HepG2 (cell line): Measurements from ENCODE around the gene MRPL36. TPM values are rescaled to one million over a fixed set of nuclear protein-coding genes. Genes with fewer than 3 reads are reported as not detected.

ENCODE experiments used
- ATAC-seq: fragments of 200-7000 bp; cut with Tn5 transposase; 3 replicates; pipeline ENCODE4 v1.9.1; 2020; ENCODE audit warnings: mild to moderate bottlenecking, moderate library complexity
- BruUV-seq: library from RNA; stranded (reverse); fragments of 400-500 nt; replicated peaks from 2 replicates; lab custom pipeline; 2021; lab: Mats Ljungman, UMichigan
- CTCF ChIA-PET: fragments of 300-600 bp; formaldehyde crosslinking; extraction: SDS; loops from one replicate; lab custom pipeline; 2021; ENCODE audit warnings: low total read pairs, inconsistent platforms, low intra/inter-chr PET ratio; lab: Yijun Ruan, JAX
- POLR2A ChIA-PET: fragments of 350-600 bp; sonication (Branson Sonifier 250); formaldehyde crosslinking; loops from one replicate; lab custom pipeline; 2020; ENCODE audit warnings: antibody characterized with exemption, inconsistent platforms; lab: Yijun Ruan, JAX
- DNase-seq: peaks from one replicate; pipeline ENCODE4 v3.0.0-alpha.2; 2015; ENCODE audit warnings: low spot score
- FAIRE-seq: peaks from 3 replicates; lab custom pipeline; 2011; peaks lifted over from hg19 to GRCh38; lab: Jason Lieb, UNC
- H2AFZ ChIP-seq: one replicate; pipeline ENCODE4 v1.6.1; 2011; ENCODE audit warnings: low read length, inconsistent platforms
- H3K27ac ChIP-seq: fragments of 300-600 bp; 3 replicates; pipeline ENCODE4 v1.8.0; 2011; ENCODE audit warnings: mixed run types, mild to moderate bottlenecking, mixed read lengths, low read length, inconsistent platforms; ENCODE audit not compliant: insufficient read depth; ENCODE audit errors: extremely low read length
- H3K27me3 ChIP-seq, 2 experiments: fragments of 200-600 bp in 1 of 2; 2 replicates in 1 of 2; 3 replicates in 1 of 2; pipeline versions ENCODE4 v1.6.0 to v1.8.0; 2011; ENCODE audit warnings: low read length in 2 of 2, mild to moderate bottlenecking in 2 of 2, moderate library complexity in 2 of 2, inconsistent platforms in 1 of 2; ENCODE audit not compliant: insufficient read depth in 2 of 2, control insufficient read depth in 1 of 2
- H3K36me3 ChIP-seq, 2 experiments: fragments of 200-600 bp in 1 of 2; replicated peaks in 1 of 2; 2 replicates in 1 of 2; 3 replicates in 1 of 2; pipeline versions ENCODE4 v1.5.1 to v1.8.0; 2011; ENCODE audit warnings: low read length in 2 of 2, inconsistent platforms in 1 of 2; ENCODE audit not compliant: insufficient read depth in 2 of 2, control insufficient read depth in 1 of 2
- H3K4me1 ChIP-seq: 2 replicates; pipeline ENCODE4 v1.5.1; 2012; ENCODE audit warnings: low read length, inconsistent platforms; ENCODE audit not compliant: insufficient read depth
- H3K4me2 ChIP-seq: 2 replicates; pipeline ENCODE4 v1.6.0; 2011; ENCODE audit warnings: low read depth, low read length, inconsistent platforms
- H3K4me3 ChIP-seq, 3 experiments: fragments of 200-600 bp in 1 of 3; sonication (generic), shearing (Covaris generic) in 1 of 3; replicated peaks in 1 of 3; 2 replicates each; pipeline ENCODE4 v1.5.1; 2011 to 2016; ENCODE audit warnings: low read length in 3 of 3, inconsistent platforms in 2 of 3, low read depth in 2 of 3, mild to moderate bottlenecking in 2 of 3, control low read depth in 1 of 3, mixed read lengths in 1 of 3; ENCODE audit not compliant: insufficient read depth in 1 of 3
- H3K79me2 ChIP-seq: one replicate; pipeline ENCODE4 v1.6.1; 2011; ENCODE audit warnings: low read length, inconsistent platforms; ENCODE audit not compliant: insufficient read depth
- H3K9ac ChIP-seq: 2 replicates; pipeline ENCODE4 v1.6.0; 2011; ENCODE audit warnings: mild to moderate bottlenecking, low read depth, low read length, inconsistent platforms; ENCODE audit not compliant: insufficient read depth
- H3K9me3 ChIP-seq: 2 replicates; pipeline ENCODE4 v1.5.1; 2012; ENCODE audit warnings: mild to moderate bottlenecking, low read length
- H4K20me1 ChIP-seq: 2 replicates; pipeline ENCODE4 v1.6.0; 2011; ENCODE audit warnings: inconsistent platforms, mild to moderate bottlenecking, low read length, moderate library complexity; ENCODE audit not compliant: insufficient read depth
- ESRRA ChIP-seq: sonication (generic); formaldehyde crosslinking; IDR thresholded peaks from 2 replicates; pipeline ENCODE4 v1.5.1; 2020; ENCODE audit warnings: mild to moderate bottlenecking, low read depth, missing genetic modification reagents
- FOXA3 ChIP-seq: IDR thresholded peaks from 2 replicates; pipeline ENCODE4 v1.6.1; 2016; ENCODE audit warnings: missing genetic modification reagents, missing compliant biosample characterization
- GTF3A ChIP-seq: sonication (generic); formaldehyde crosslinking; conservative IDR thresholded peaks from 2 replicates; pipeline ENCODE4 v1.4.0; 2020; ENCODE audit warnings: mild to moderate bottlenecking, missing genetic modification reagents
- HOXA9 ChIP-seq: sonication (generic); formaldehyde crosslinking; IDR thresholded peaks from 2 replicates; pipeline ENCODE4 v1.8.1; 2022; ENCODE audit warnings: missing genetic modification reagents, mild to moderate bottlenecking, moderate library complexity, borderline replicate concordance
- MTF2 ChIP-seq: sonication (generic); formaldehyde crosslinking; IDR thresholded peaks from 2 replicates; pipeline ENCODE4 v1.5.0; 2020; ENCODE audit warnings: missing genetic modification reagents, borderline replicate concordance
- NBN ChIP-seq: fragments of 450-650 bp; conservative IDR thresholded peaks from 2 replicates; pipeline ENCODE4 v1.6.1; 2017
- ONECUT2 ChIP-seq: sonication (generic); formaldehyde crosslinking; IDR thresholded peaks from 2 replicates; pipeline ENCODE4 v1.4.0; 2020; ENCODE audit warnings: missing genetic modification reagents
- PHF21A ChIP-seq: sonication (generic); formaldehyde crosslinking; IDR thresholded peaks from 2 replicates; pipeline ENCODE4 v1.5.0; 2020; ENCODE audit warnings: mild to moderate bottlenecking, missing genetic modification reagents
- RXRA ChIP-seq: sonication (generic); formaldehyde crosslinking; IDR thresholded peaks from 2 replicates; pipeline ENCODE4 v1.5.1; 2020; ENCODE audit warnings: missing genetic modification reagents
- SMAD1 ChIP-seq: sonication (generic); formaldehyde crosslinking; IDR thresholded peaks from 2 replicates; pipeline ENCODE4 v1.4.0; 2020; ENCODE audit warnings: missing genetic modification reagents, low read depth, mild to moderate bottlenecking, borderline replicate concordance
- TCF12 ChIP-seq, 2 experiments: fragments of 450-650 bp in 1 of 2; sonication (generic) in 1 of 2; formaldehyde crosslinking in 1 of 2; IDR thresholded peaks; 2 replicates each; pipeline versions ENCODE4 v1.6.1 to v1.8.0; 2017 to 2022; ENCODE audit warnings: antibody characterized with exemption in 1 of 2, mild to moderate bottlenecking in 1 of 2, missing genetic modification reagents in 1 of 2, moderate library complexity in 1 of 2
- ZFP1 ChIP-seq: IDR thresholded peaks from 2 replicates; pipeline ENCODE4 v1.6.1; 2016
- ZNF296 ChIP-seq: sonication (generic); formaldehyde crosslinking; conservative IDR thresholded peaks from 2 replicates; pipeline ENCODE4 v1.5.0; 2020; ENCODE audit warnings: mild to moderate bottlenecking, missing genetic modification reagents
- ZNF564 ChIP-seq: sonication (generic); formaldehyde crosslinking; IDR thresholded peaks from 2 replicates; pipeline ENCODE4 v1.8.1; 2023; ENCODE audit warnings: mild to moderate bottlenecking, missing genetic modification reagents
- ZNF720 ChIP-seq: sonication (generic); formaldehyde crosslinking; IDR thresholded peaks from 2 replicates; pipeline ENCODE4 v1.4.0; 2020; ENCODE audit warnings: missing genetic modification reagents
- ZNF768 ChIP-seq: sonication (generic); formaldehyde crosslinking; IDR thresholded peaks from 2 replicates; pipeline ENCODE4 v1.4.0; 2020; ENCODE audit warnings: missing genetic modification reagents
- WGBS: methylation state at CpG from one replicate; pipeline ENCODE4 v1.1.6; 2017; ENCODE audit warnings: low lambda C conversion rate; 5-methylcytosine and 5-hydroxymethylcytosine counted together
- in situ Hi-C: cut with HindIII; loops from 2 replicates; pipeline ENCODE4 v1.10.0; 2017; ENCODE audit warnings: low pct_unique_long_range_greater_than_20kb; ENCODE audit not compliant: extremely low pct_ligation_motif_present
- intact Hi-C: fragments of 100-400 bp; cut with micrococcal nuclease; formaldehyde crosslinking; loops from one replicate; pipeline ENCODE4 v1.10.0; 2022; ENCODE audit not compliant: unreplicated experiment
- polyA plus RNA-seq, 8 experiments: library from polyadenylated mRNA; depleted of rRNA in 3 of 8; stranded (reverse) in 7 of 8; unstranded in 1 of 8; fragments of >200 nt; fragmentation: Illumina TruSeq in 4 of 8; extraction: Trizol in 4 of 8; gene quantifications; 2 replicates each; pipeline versions ENCODE4 v1.2.1 to v1.2.3, GENCODE V29; 2011 to 2016; ENCODE audit warnings: low read depth in 4 of 8, missing spikeins in 1 of 8, mixed read lengths in 1 of 8; ENCODE audit not compliant: insufficient read depth in 1 of 8
- total RNA-seq, 5 experiments: library from RNA; depleted of rRNA; stranded (reverse); fragments of >200 nt; fragmentation: Illumina TruSeq; extraction: Trizol; gene quantifications; 2 replicates each; pipeline ENCODE4 v1.2.3, GENCODE V29; 2016; ENCODE audit warnings: low read depth in 1 of 5
- TF ChIP-seq, protein P1 (sequence below): sonication (generic); formaldehyde crosslinking; IDR thresholded peaks from 2 replicates; pipeline ENCODE4 v1.9.0; 2021; ENCODE audit warnings: missing genetic modification reagents, mild to moderate bottlenecking, borderline replicate concordance
- TF ChIP-seq, protein P2 (sequence below): conservative IDR thresholded peaks from 2 replicates; pipeline ENCODE4 v1.6.1; 2018; ENCODE audit warnings: missing genetic modification reagents
- TF ChIP-seq, protein P3 (sequence below): sonication (generic); formaldehyde crosslinking; IDR thresholded peaks from 2 replicates; pipeline ENCODE4 v1.4.0; 2020; ENCODE audit warnings: mild to moderate bottlenecking, missing genetic modification reagents

The MRPL36 gene
- total and polyA plus RNA-seq, 2 of the 13 experiments (the other 11 are each of a cell fraction or from before 2014, with no cell fraction given): 71.3 to 113 TPM

DNA sequence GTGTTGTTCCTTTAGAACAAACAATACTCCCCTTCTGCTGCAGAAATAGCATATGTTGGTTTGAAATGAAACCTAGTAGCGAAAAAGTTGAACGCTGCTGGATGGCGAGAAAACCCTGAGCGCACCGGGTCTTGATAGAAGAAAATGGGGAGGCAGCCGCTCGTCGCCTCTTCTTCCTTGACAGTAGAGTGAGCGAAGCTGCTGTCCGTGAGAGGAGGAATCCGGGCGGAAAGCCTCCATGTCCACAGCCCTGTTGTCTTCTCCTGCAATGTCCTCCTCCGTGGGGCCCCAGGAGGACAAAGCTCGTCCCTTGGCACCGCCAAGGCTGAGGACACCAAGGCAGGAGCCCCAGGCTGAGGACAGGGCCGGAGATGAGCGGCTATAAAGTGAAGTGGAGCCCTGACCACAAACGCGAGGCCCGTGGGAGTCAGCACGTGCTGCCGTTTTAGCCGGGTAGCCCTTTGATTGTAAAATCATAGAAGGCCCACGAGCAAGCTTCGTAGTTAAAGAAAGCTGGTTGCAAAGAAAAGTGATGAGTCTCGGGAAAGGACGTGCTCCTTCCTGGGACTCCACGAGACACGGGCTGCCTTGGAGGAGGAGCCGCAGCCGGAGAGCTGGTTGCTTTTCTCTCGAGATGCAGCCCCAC is 35.6 kb downstream of the MRPL36 start:
- H2AFZ ChIP-seq: no peak overlapping the region
- no peak for DNase-seq
- no peak overlapping the region for H3K4me3 ChIP-seq
- no peak overlapping the region for H3K4me2 ChIP-seq
- 52% methylated on average over 30 of the region's 32 CpGs for WGBS
- in situ Hi-C loops: loop anchor here (10.0 kb wide), 1 partner anchor 251 kb away; no protein-coding TSS in a partner anchor
- CTCF ChIA-PET: interaction anchor here (1.4 kb wide), 2 partner anchors 274 to 387 kb away, joined by 4 to 9 read pairs; no protein-coding TSS in a partner anchor
- H3K4me1 ChIP-seq: no peaks in the 10 kb centered on the region
- FAIRE-seq: no peak
- no peak for TF ChIP-seq ZFP1
- TF ChIP-seq FOXA3 (CRISPR knock-in tag): no peak
- no peak for TF ChIP-seq ZNF720 (CRISPR knock-in tag)
- TF ChIP-seq, protein P1, sequence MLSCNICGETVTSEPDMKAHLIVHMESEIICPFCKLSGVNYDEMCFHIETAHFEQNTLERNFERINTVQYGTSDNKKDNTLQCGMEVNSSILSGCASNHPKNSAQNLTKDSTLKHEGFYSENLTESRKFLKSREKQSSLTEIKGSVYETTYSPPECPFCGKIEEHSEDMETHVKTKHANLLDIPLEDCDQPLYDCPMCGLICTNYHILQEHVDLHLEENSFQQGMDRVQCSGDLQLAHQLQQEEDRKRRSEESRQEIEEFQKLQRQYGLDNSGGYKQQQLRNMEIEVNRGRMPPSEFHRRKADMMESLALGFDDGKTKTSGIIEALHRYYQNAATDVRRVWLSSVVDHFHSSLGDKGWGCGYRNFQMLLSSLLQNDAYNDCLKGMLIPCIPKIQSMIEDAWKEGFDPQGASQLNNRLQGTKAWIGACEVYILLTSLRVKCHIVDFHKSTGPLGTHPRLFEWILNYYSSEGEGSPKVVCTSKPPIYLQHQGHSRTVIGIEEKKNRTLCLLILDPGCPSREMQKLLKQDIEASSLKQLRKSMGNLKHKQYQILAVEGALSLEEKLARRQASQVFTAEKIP (CRISPR knock-in tag): no peak
- TF ChIP-seq ZNF564 (CRISPR knock-in tag): no peak
- no peak for TF ChIP-seq NBN
- TF ChIP-seq TCF12 (IDR thresholded peaks at IDR 0.05): no peak
- TF ChIP-seq TCF12 (CRISPR knock-in tag; IDR thresholded peaks at IDR 0.05): no peak
- TF ChIP-seq ONECUT2 (CRISPR knock-in tag): no peak
- no peak for TF ChIP-seq RXRA
- no peak for TF ChIP-seq ESRRA
- TF ChIP-seq, protein P2, sequence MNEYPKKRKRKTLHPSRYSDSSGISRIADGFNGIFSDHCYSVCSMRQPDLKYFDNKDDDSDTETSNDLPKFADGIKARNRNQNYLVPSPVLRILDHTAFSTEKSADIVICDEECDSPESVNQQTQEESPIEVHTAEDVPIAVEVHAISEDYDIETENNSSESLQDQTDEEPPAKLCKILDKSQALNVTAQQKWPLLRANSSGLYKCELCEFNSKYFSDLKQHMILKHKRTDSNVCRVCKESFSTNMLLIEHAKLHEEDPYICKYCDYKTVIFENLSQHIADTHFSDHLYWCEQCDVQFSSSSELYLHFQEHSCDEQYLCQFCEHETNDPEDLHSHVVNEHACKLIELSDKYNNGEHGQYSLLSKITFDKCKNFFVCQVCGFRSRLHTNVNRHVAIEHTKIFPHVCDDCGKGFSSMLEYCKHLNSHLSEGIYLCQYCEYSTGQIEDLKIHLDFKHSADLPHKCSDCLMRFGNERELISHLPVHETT (CRISPR knock-in tag): no peak
- TF ChIP-seq ZNF768 (CRISPR knock-in tag): no peak
- TF ChIP-seq GTF3A (CRISPR knock-in tag): no peak
- no peak for TF ChIP-seq ZNF296 (CRISPR knock-in tag)
- no peak for TF ChIP-seq PHF21A (CRISPR knock-in tag)
- TF ChIP-seq, protein P3, sequence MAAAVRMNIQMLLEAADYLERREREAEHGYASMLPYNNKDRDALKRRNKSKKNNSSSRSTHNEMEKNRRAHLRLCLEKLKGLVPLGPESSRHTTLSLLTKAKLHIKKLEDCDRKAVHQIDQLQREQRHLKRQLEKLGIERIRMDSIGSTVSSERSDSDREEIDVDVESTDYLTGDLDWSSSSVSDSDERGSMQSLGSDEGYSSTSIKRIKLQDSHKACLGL (CRISPR knock-in tag): no peak
- no peak for TF ChIP-seq SMAD1
- no peak for TF ChIP-seq MTF2 (CRISPR knock-in tag)
- TF ChIP-seq HOXA9 (CRISPR knock-in tag): no peak
- TF ChIP-seq, all 625 proteins: peak for 0
- Histone ChIP-seq H3K36me3 (no peaks in the 10 kb centered on the region), H3K27me3 (peaks cover 13 to 77% of the 10 kb centered on the region in 2 experiments), H3K9me3 (no peaks in the 10 kb centered on the region), H3K27ac (no peak overlapping the region), H4K20me1 (0 out of 2 replicates have a peak, but pooled peaks cover 2% of the 10 kb centered on the region), H3K79me2 (no peaks in the 10 kb centered on the region), H3K9ac (no peak overlapping the region)
- POLR2A ChIA-PET: no interaction called here
- no TSS peak for BruUV-seq
- intact Hi-C loops: loop anchor here (1.0 to 5.0 kb wide), 2 partner anchors 274 to 388 kb away; no protein-coding TSS in a partner anchor
- no peak for ATAC-seq
